Measurements from ENCODE around the gene FAM204A.
A peak's percentile ranks its signal among the peaks of the same experiment; 100 is the strongest.

Gene FAM204A

GRCh38 chr10:118342638-118343020 lies 505 bp upstream of the FAM204A start:
- H3K4me1 Mint-ChIP-seq = peaks cover 30% of the 10 kb centered on the region
- H3K9me3 Mint-ChIP-seq = no peaks in the 10 kb centered on the region
- peak overlapping the region; percentile 92 for H3K27ac Mint-ChIP-seq
- peak overlapping the region; percentile 80 for H3K4me3 Mint-ChIP-seq
- DNase-seq (ENCODE audit: low spot score in 2 of 2) (no peak), ATAC-seq (no peak)
- peaks cover 10% of the 10 kb centered on the region for H3K36me3 Mint-ChIP-seq

- peaks cover 22% of the 10 kb centered on the region for H3K36me3 Mint-ChIP-seq
- peaks cover 33% of the 10 kb centered on the region for H3K4me1 Mint-ChIP-seq
- peak overlapping the region; percentile 80 for H3K4me3 Mint-ChIP-seq
- DNase-seq (ENCODE audit: low spot score in 2 of 2) = no peak
- no peaks in the 10 kb centered on the region for H3K9me3 Mint-ChIP-seq
- H3K27ac Mint-ChIP-seq = no peak overlapping the region
- no peak for ATAC-seq
Measured at GRCh38 chr10:118340486-118340885, 1.6 kb downstream of the FAM204A start.

- H3K36me3 Mint-ChIP-seq = peaks cover 36% of the 10 kb centered on the region
- no peak for ATAC-seq
Measured at GRCh38 chr10:118339111-118339510, 3.0 kb downstream of the FAM204A start.

GRCh38 chr10:118337356-118337755 lies 4.8 kb downstream of the FAM204A start:
- DNase-seq (ENCODE audit: low spot score in 2 of 2) (no peak), ATAC-seq (no peak)
- Mint-ChIP-seq H3K4me1 (peaks cover 47% of the 10 kb centered on the region), H3K9me3 (no peaks in the 10 kb centered on the region), H3K27ac (no peak overlapping the region), H3K36me3 (peaks cover 48% of the 10 kb centered on the region), H3K4me3 (no peak overlapping the region)

More at GRCh38 chr10:118339111-118339510, 3.0 kb downstream of the FAM204A start:
- Mint-ChIP-seq H3K4me3 (no peak overlapping the region), H3K4me1 (peaks cover 41% of the 10 kb centered on the region), H3K27ac (no peak overlapping the region), H3K9me3 (no peaks in the 10 kb centered on the region)
- no peak for DNase-seq (ENCODE audit: low spot score in 2 of 2)

- peak overlapping the region; percentile 51 for H3K27ac Mint-ChIP-seq
- ATAC-seq (peak; percentile 70), DNase-seq (ENCODE audit: low spot score in 2 of 2) (no peak)
- H3K4me1 Mint-ChIP-seq = peaks cover 52% of the 10 kb centered on the region
- no peak overlapping the region for H3K4me3 Mint-ChIP-seq
- H3K36me3 Mint-ChIP-seq = peaks cover 77% of the 10 kb centered on the region
- H3K9me3 Mint-ChIP-seq = no peaks in the 10 kb centered on the region
Measured at GRCh38 chr10:118333871-118334270, 8.3 kb downstream of the FAM204A start.

GRCh38 chr10:118332948-118333710 lies 9.0 kb downstream of the FAM204A start:
- Mint-ChIP-seq H3K4me3 (no peak overlapping the region), H3K27ac (no peak overlapping the region), H3K36me3 (peaks cover 85% of the 10 kb centered on the region), H3K4me1 (peaks cover 47% of the 10 kb centered on the region), H3K9me3 (no peaks in the 10 kb centered on the region)
- ATAC-seq (no peak), DNase-seq (ENCODE audit: low spot score in 2 of 2) (no peak)

- Mint-ChIP-seq H3K4me3 (no peak overlapping the region), H3K9me3 (no peaks in the 10 kb centered on the region), H3K27ac (no peak overlapping the region), H3K4me1 (peaks cover 39% of the 10 kb centered on the region), H3K36me3 (peaks cover 88% of the 10 kb centered on the region)
- no peak for DNase-seq (ENCODE audit: low spot score in 2 of 2)
- peak; percentile 64 for ATAC-seq
Measured at GRCh38 chr10:118332236-118332635, 9.9 kb downstream of the FAM204A start.

- Mint-ChIP-seq H3K9me3 (no peaks in the 10 kb centered on the region), H3K27ac (peak overlapping the region; percentile 95), H3K4me3 (peak overlapping the region; percentile 40), H3K36me3 (peaks cover 93% of the 10 kb centered on the region), H3K4me1 (peaks cover 39% of the 10 kb centered on the region)
- DNase-seq (ENCODE audit: low spot score in 2 of 2) (no peak), ATAC-seq (peak; percentile 83)
Measured at GRCh38 chr10:118330295-118331076, 11.6 kb downstream of the FAM204A start.

GRCh38 chr10:118324140-118324539 lies 18.0 kb downstream of the FAM204A start:
- no peak overlapping the region for H3K27ac Mint-ChIP-seq
- H3K9me3 Mint-ChIP-seq = no peaks in the 10 kb centered on the region
- no peak overlapping the region for H3K4me3 Mint-ChIP-seq
- ATAC-seq (no peak), DNase-seq (ENCODE audit: low spot score in 2 of 2) (no peak)
- H3K4me1 Mint-ChIP-seq = peaks cover 5% of the 10 kb centered on the region
- peaks cover 88% of the 10 kb centered on the region for H3K36me3 Mint-ChIP-seq

- ATAC-seq (no peak), DNase-seq (ENCODE audit: low spot score in 2 of 2) (no peak)
- no peaks in the 10 kb centered on the region for H3K9me3 Mint-ChIP-seq
- H3K36me3 Mint-ChIP-seq = peaks cover 74% of the 10 kb centered on the region
- H3K4me1 Mint-ChIP-seq = no peaks in the 10 kb centered on the region
- H3K4me3 Mint-ChIP-seq = no peak overlapping the region
- H3K27ac Mint-ChIP-seq = no peak overlapping the region
Measured at GRCh38 chr10:118321724-118322575, 20.2 kb downstream of the FAM204A start.

- H3K27ac Mint-ChIP-seq = no peak overlapping the region
- ATAC-seq (no peak), DNase-seq (ENCODE audit: low spot score in 2 of 2) (no peak)
- no peaks in the 10 kb centered on the region for H3K9me3 Mint-ChIP-seq
- H3K4me1 Mint-ChIP-seq = no peaks in the 10 kb centered on the region
- H3K36me3 Mint-ChIP-seq = peaks cover 43% of the 10 kb centered on the region
- H3K4me3 Mint-ChIP-seq = no peak overlapping the region
Measured at GRCh38 chr10:118315629-118316028, 26.5 kb downstream of the FAM204A start.

- H3K27ac Mint-ChIP-seq = no peak overlapping the region
- H3K4me1 Mint-ChIP-seq = no peaks in the 10 kb centered on the region
- H3K36me3 Mint-ChIP-seq = peaks cover 43% of the 10 kb centered on the region
- ATAC-seq (no peak), DNase-seq (ENCODE audit: low spot score in 2 of 2) (no peak)
- H3K4me3 Mint-ChIP-seq = no peak overlapping the region
- H3K9me3 Mint-ChIP-seq = no peaks in the 10 kb centered on the region
Measured at GRCh38 chr10:118314882-118315281, 27.2 kb downstream of the FAM204A start.

GRCh38 chr10:118311505-118311904 lies 30.6 kb downstream of the FAM204A start:
- DNase-seq (ENCODE audit: low spot score in 2 of 2) (no peak), ATAC-seq (no peak)
- H3K4me3 Mint-ChIP-seq = no peak overlapping the region
- H3K27ac Mint-ChIP-seq = peak overlapping the region; percentile 33
- peaks cover 66% of the 10 kb centered on the region for H3K36me3 Mint-ChIP-seq
- no peaks in the 10 kb centered on the region for H3K9me3 Mint-ChIP-seq
- H3K4me1 Mint-ChIP-seq = no peaks in the 10 kb centered on the region

- no peak overlapping the region for H3K4me3 Mint-ChIP-seq
- H3K4me1 Mint-ChIP-seq = no peaks in the 10 kb centered on the region
- ATAC-seq (no peak), DNase-seq (ENCODE audit: low spot score in 2 of 2) (no peak)
- no peaks in the 10 kb centered on the region for H3K9me3 Mint-ChIP-seq
- peaks cover 73% of the 10 kb centered on the region for H3K36me3 Mint-ChIP-seq
- no peak overlapping the region for H3K27ac Mint-ChIP-seq
Measured at GRCh38 chr10:118310822-118311221, 31.3 kb downstream of the FAM204A start.

- Mint-ChIP-seq H3K9me3 (no peaks in the 10 kb centered on the region), H3K27ac (no peak overlapping the region), H3K4me3 (no peak overlapping the region), H3K36me3 (peaks cover 81% of the 10 kb centered on the region), H3K4me1 (no peaks in the 10 kb centered on the region)
- DNase-seq (ENCODE audit: low spot score in 2 of 2) (no peak), ATAC-seq (no peak)
Measured at GRCh38 chr10:118309911-118310310, 32.2 kb downstream of the FAM204A start.

Measured in stimulated activated effector memory CD8-positive, alpha-beta T cell treated with anti-CD3 and anti-CD28 coated beads, Interleukin-12 subunit alpha, Interleukin-12 subunit beta, amount 100 ng/mL, for 72 hours (primary cell).